ENCODE data around the gene GLO1. TPM values are rescaled to one million over a fixed set of nuclear protein-coding genes. Genes with fewer than 3 reads are reported as not detected.

GLO1 gene
- total RNA-seq, 1 donor from 2014 or later, result 51.6 TPM

DNA sequence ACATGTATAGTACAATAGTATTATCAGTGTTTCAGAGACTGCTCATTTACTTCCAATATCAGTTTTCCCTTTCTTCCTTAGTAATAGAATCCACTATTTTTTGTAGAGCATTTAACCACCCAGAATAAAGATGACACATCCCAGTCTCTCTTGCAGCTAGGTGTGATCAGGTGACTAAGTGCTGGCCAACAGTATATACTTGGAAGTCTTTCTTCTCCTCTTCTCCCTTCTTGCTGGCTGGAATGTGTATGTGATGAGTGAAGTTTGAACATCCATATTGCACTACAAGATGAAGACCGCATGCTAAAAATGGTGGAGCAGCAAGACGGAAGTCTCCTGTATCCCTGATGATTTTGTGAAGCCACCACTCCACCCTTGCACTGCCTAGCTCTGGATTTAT is 48.7 kb downstream of the GLO1 start:
- no peak overlapping the region for H3K27ac Mint-ChIP-seq (ENCODE audit: unreplicated experiment)
- no peaks in the 10 kb centered on the region for H3K27me3 Mint-ChIP-seq (ENCODE audit: unreplicated experiment)
- no peaks in the 10 kb centered on the region for H3K9me3 Mint-ChIP-seq (ENCODE audit: unreplicated experiment)
- no peak for DNase-seq
- no peak overlapping the region for H3K4me3 Mint-ChIP-seq (ENCODE audit: unreplicated experiment)
- no peaks in the 10 kb centered on the region for H3K4me1 Mint-ChIP-seq (ENCODE audit: low read depth, unreplicated experiment)
- TF ChIP-seq CTCF (IDR thresholded peaks at IDR 0.05; ENCODE audit: partially characterized antibody, unreplicated experiment), result no peak
- H3K36me3 Mint-ChIP-seq (ENCODE audit: unreplicated experiment), result no peaks in the 10 kb centered on the region

DNA sequence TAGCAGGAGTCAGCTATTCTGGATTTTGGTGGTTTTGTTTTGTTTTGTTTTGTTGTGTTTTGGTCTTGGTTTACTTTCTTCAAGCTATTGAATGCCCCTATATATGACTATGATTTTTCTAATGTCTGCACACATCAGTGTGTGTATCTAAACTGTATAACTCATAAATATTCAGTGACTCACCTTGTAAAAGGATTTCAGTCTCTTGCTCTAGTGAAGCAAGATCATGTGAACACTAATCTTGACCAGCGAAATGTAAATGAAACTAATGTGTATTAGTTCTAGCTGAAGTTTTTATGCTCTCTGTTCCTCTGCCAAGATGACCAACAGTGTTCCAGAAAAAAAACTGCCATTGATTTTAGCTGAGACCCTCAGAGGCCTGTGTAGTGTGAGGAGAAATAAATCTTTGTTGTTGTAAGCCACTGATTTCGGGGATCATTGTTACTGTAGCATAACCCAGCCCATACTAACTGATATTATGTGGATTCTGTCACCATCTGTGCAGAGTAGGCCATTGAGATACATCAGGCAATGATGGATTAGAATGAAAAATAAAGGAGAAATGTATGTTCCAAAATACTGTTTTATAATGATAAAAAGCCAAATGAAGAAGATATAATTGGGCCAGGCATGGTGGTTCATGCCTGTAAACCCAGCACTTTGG is 51.7 kb downstream of the GLO1 start:
- Mint-ChIP-seq H3K36me3 (ENCODE audit: unreplicated experiment) (no peaks in the 10 kb centered on the region), H3K27me3 (ENCODE audit: unreplicated experiment) (no peaks in the 10 kb centered on the region), H3K27ac (ENCODE audit: unreplicated experiment) (no peak overlapping the region), H3K9me3 (ENCODE audit: unreplicated experiment) (no peaks in the 10 kb centered on the region), H3K4me3 (ENCODE audit: unreplicated experiment) (no peak overlapping the region), H3K4me1 (ENCODE audit: low read depth, unreplicated experiment) (peaks cover 7% of the 10 kb centered on the region)
- no peak for DNase-seq
- TF ChIP-seq CTCF (IDR thresholded peaks at IDR 0.05; ENCODE audit: partially characterized antibody, unreplicated experiment), result no peak

- no peaks in the 10 kb centered on the region for H3K27me3 Mint-ChIP-seq (ENCODE audit: unreplicated experiment)
- H3K9me3 Mint-ChIP-seq (ENCODE audit: unreplicated experiment), result no peaks in the 10 kb centered on the region
- H3K36me3 Mint-ChIP-seq (ENCODE audit: unreplicated experiment), result no peaks in the 10 kb centered on the region
- H3K4me1 Mint-ChIP-seq (ENCODE audit: low read depth, unreplicated experiment), result peaks cover 8% of the 10 kb centered on the region
- H3K27ac Mint-ChIP-seq (ENCODE audit: unreplicated experiment), result no peak overlapping the region
- no peak for DNase-seq
- no peak for TF ChIP-seq CTCF (IDR thresholded peaks at IDR 0.05; ENCODE audit: partially characterized antibody, unreplicated experiment)
- no peak overlapping the region for H3K4me3 Mint-ChIP-seq (ENCODE audit: unreplicated experiment)
Measured at GRCh38 chr6:38650207-38650752, 52.7 kb downstream of the GLO1 start.

- H3K9me3 Mint-ChIP-seq (ENCODE audit: unreplicated experiment), result no peaks in the 10 kb centered on the region
- no peak for TF ChIP-seq CTCF (IDR thresholded peaks at IDR 0.05; ENCODE audit: partially characterized antibody, unreplicated experiment)
- H3K36me3 Mint-ChIP-seq (ENCODE audit: unreplicated experiment), result no peaks in the 10 kb centered on the region
- DNase-seq, result no peak
- H3K27me3 Mint-ChIP-seq (ENCODE audit: unreplicated experiment), result no peaks in the 10 kb centered on the region
- no peak overlapping the region for H3K4me3 Mint-ChIP-seq (ENCODE audit: unreplicated experiment)
- peaks cover 8% of the 10 kb centered on the region for H3K4me1 Mint-ChIP-seq (ENCODE audit: low read depth, unreplicated experiment)
- no peak overlapping the region for H3K27ac Mint-ChIP-seq (ENCODE audit: unreplicated experiment)
Measured at GRCh38 chr6:38649744-38650143, 53.2 kb downstream of the GLO1 start.

DNA sequence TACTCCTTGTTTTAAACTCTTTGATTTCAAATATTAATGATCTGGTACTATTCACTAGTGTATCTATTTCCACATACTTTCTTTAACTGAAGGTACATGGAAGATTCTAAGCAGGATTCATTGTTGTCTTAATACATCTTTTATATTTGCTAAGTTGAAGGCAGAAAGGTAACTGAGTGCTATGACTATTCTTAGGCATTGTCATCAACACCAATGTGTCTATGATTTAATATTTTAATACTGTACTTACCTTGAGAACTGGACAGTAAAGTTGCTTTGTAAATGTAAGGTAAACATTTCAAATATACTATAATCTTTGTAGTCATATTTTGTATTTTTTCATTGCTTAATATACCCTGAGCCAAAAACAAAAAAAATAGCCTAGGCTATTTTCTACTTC is 54.3 kb downstream of the GLO1 start:
- TF ChIP-seq CTCF (IDR thresholded peaks at IDR 0.05; ENCODE audit: partially characterized antibody, unreplicated experiment), result no peak
- no peak overlapping the region for H3K4me3 Mint-ChIP-seq (ENCODE audit: unreplicated experiment)
- H3K27ac Mint-ChIP-seq (ENCODE audit: unreplicated experiment), result no peak overlapping the region
- no peak for DNase-seq
- H3K27me3 Mint-ChIP-seq (ENCODE audit: unreplicated experiment), result no peaks in the 10 kb centered on the region
- H3K36me3 Mint-ChIP-seq (ENCODE audit: unreplicated experiment), result no peaks in the 10 kb centered on the region
- H3K9me3 Mint-ChIP-seq (ENCODE audit: unreplicated experiment), result no peaks in the 10 kb centered on the region
- peaks cover 8% of the 10 kb centered on the region for H3K4me1 Mint-ChIP-seq (ENCODE audit: low read depth, unreplicated experiment)

Data from glutamatergic neuron (in vitro differentiated cells).